ENCODE measurements around the gene GRIK4. TPM values are rescaled to one million over a fixed set of nuclear protein-coding genes. Genes with fewer than 3 reads are reported as not detected.

GRIK4 gene
- total RNA-seq, 1 donor from 2014 or later = not detected

- TF ChIP-seq CTCF (IDR thresholded peaks at IDR 0.05; ENCODE audit: unreplicated experiment) = no peak
- Mint-ChIP-seq H3K4me1 (ENCODE audit: low read depth) (peaks cover 10% of the 10 kb centered on the region), H3K27ac (no peak overlapping the region), H3K27me3 (peaks cover 18% of the 10 kb centered on the region), H3K9me3 (ENCODE audit: low read depth) (no peaks in the 10 kb centered on the region), H3K36me3 (ENCODE audit: insufficient read depth) (no peaks in the 10 kb centered on the region), H3K4me3 (ENCODE audit: low read depth) (no peak overlapping the region)
- no peak for DNase-seq (ENCODE audit: low spot score, unreplicated experiment)
These were observed 300.2 kb downstream of the GRIK4 start for GRCh38 chr11:120811731-120812130.

GRCh38 chr11:120814531-120815318, 303.2 kb downstream of the GRIK4 start:
- no peak for DNase-seq (ENCODE audit: low spot score, unreplicated experiment)
- Mint-ChIP-seq H3K9me3 (ENCODE audit: low read depth) (no peaks in the 10 kb centered on the region), H3K27ac (no peak overlapping the region), H3K36me3 (ENCODE audit: insufficient read depth) (no peaks in the 10 kb centered on the region), H3K4me1 (ENCODE audit: low read depth) (no peaks in the 10 kb centered on the region), H3K27me3 (peaks cover 39% of the 10 kb centered on the region), H3K4me3 (ENCODE audit: low read depth) (no peak overlapping the region)
- no peak for TF ChIP-seq CTCF (IDR thresholded peaks at IDR 0.05; ENCODE audit: unreplicated experiment)

GRCh38 chr11:120815319-120816100, 304.0 kb downstream of the GRIK4 start:
- DNase-seq (ENCODE audit: low spot score, unreplicated experiment) = no peak
- no peak for TF ChIP-seq CTCF (IDR thresholded peaks at IDR 0.05; ENCODE audit: unreplicated experiment)
- Mint-ChIP-seq H3K4me3 (ENCODE audit: low read depth) (no peak overlapping the region), H3K36me3 (ENCODE audit: insufficient read depth) (no peaks in the 10 kb centered on the region), H3K27me3 (peaks cover 43% of the 10 kb centered on the region), H3K9me3 (ENCODE audit: low read depth) (no peaks in the 10 kb centered on the region), H3K27ac (no peak overlapping the region), H3K4me1 (ENCODE audit: low read depth) (no peaks in the 10 kb centered on the region)

GRCh38 chr11:120816176-120816575, 304.6 kb downstream of the GRIK4 start:
- no peak overlapping the region for H3K4me3 Mint-ChIP-seq (ENCODE audit: low read depth)
- H3K36me3 Mint-ChIP-seq (ENCODE audit: insufficient read depth) = no peaks in the 10 kb centered on the region
- no peak for TF ChIP-seq CTCF (IDR thresholded peaks at IDR 0.05; ENCODE audit: unreplicated experiment)
- H3K9me3 Mint-ChIP-seq (ENCODE audit: low read depth) = no peaks in the 10 kb centered on the region
- H3K27me3 Mint-ChIP-seq = peaks cover 48% of the 10 kb centered on the region
- no peaks in the 10 kb centered on the region for H3K4me1 Mint-ChIP-seq (ENCODE audit: low read depth)
- DNase-seq (ENCODE audit: low spot score, unreplicated experiment) = no peak
- H3K27ac Mint-ChIP-seq = no peak overlapping the region

- no peaks in the 10 kb centered on the region for H3K9me3 Mint-ChIP-seq (ENCODE audit: low read depth)
- no peaks in the 10 kb centered on the region for H3K4me1 Mint-ChIP-seq (ENCODE audit: low read depth)
- TF ChIP-seq CTCF (IDR thresholded peaks at IDR 0.05; ENCODE audit: unreplicated experiment) = no peak
- H3K27me3 Mint-ChIP-seq = peaks cover 50% of the 10 kb centered on the region
- no peak overlapping the region for H3K4me3 Mint-ChIP-seq (ENCODE audit: low read depth)
- no peak for DNase-seq (ENCODE audit: low spot score, unreplicated experiment)
- no peaks in the 10 kb centered on the region for H3K36me3 Mint-ChIP-seq (ENCODE audit: insufficient read depth)
- no peak overlapping the region for H3K27ac Mint-ChIP-seq
These were observed 305.2 kb downstream of the GRIK4 start for GRCh38 chr11:120816711-120817110.
